WTC11 (cell line): ENCODE measurements around the gene MYBL2. TPM values are rescaled to one million over a fixed set of nuclear protein-coding genes. Genes with fewer than 3 reads are reported as not detected.

Experiments
- ATAC-seq: fragments of 200-7000 bp; cut with Tn5 transposase; 2 replicates; pipeline ENCODE4 v1.10.0; 2021; ENCODE audit warnings: mild to moderate bottlenecking, moderate library complexity
- CTCF ChIA-PET: fragments of 300-600 bp; sonication (Branson Sonifier 250); formaldehyde crosslinking; loops from one replicate; lab custom pipeline; 2021; ENCODE audit warnings: antibody characterized with exemption; lab: Charles Lee
- POLR2A ChIA-PET: fragments of 350-600 bp; sonication (Branson Sonifier 250); formaldehyde crosslinking; loops from one replicate; lab custom pipeline; 2021; ENCODE audit warnings: antibody characterized with exemption; lab: Charles Lee
- DNase-seq: peaks from one replicate; pipeline ENCODE4 v3.0.0; 2021; ENCODE audit warnings: low spot score
- H3K27ac Mint-ChIP-seq: 2 replicates; pipeline ENCODE4 v1.8.0; 2021; ENCODE audit warnings: mixed read lengths
- H3K27me3 Mint-ChIP-seq: 2 replicates; pipeline ENCODE4 v1.8.0; 2021; ENCODE audit warnings: low read depth, mild to moderate bottlenecking, moderate library complexity, mixed read lengths
- H3K36me3 Mint-ChIP-seq: 2 replicates; pipeline ENCODE4 v1.8.0; 2021; ENCODE audit warnings: mixed read lengths
- H3K4me1 Mint-ChIP-seq: 2 replicates; pipeline ENCODE4 v1.8.0; 2022; ENCODE audit warnings: mixed read lengths
- H3K4me3 Mint-ChIP-seq: 2 replicates; pipeline ENCODE4 v1.8.0; 2021; ENCODE audit warnings: mild to moderate bottlenecking, moderate library complexity, mixed read lengths
- H3K9me3 Mint-ChIP-seq: 2 replicates; pipeline ENCODE4 v1.8.0; 2021; ENCODE audit warnings: mixed read lengths
- ETV6 ChIP-seq: sonication (generic); formaldehyde crosslinking; IDR thresholded peaks from 2 replicates; pipeline ENCODE4 v1.8.1; 2022; ENCODE audit warnings: mild to moderate bottlenecking, missing genetic modification reagents
- FOXP1 ChIP-seq: sonication (generic); formaldehyde crosslinking; IDR thresholded peaks from 2 replicates; pipeline ENCODE4 v1.8.0; 2022; ENCODE audit warnings: missing genetic modification reagents, mild to moderate bottlenecking, moderate library complexity, borderline replicate concordance
- GRHL2 ChIP-seq: fragments of 250-450 bp; sonication (Bioruptor Pico); IDR thresholded peaks from 2 replicates; pipeline ENCODE4 v1.8.0; 2022; ENCODE audit warnings: mild to moderate bottlenecking, moderate library complexity; ENCODE audit not compliant: insufficient replicate concordance, severe bottlenecking
- MYBL2 ChIP-seq: sonication (generic); formaldehyde crosslinking; IDR thresholded peaks from 2 replicates; pipeline ENCODE4 v1.8.1; 2023; ENCODE audit warnings: mild to moderate bottlenecking, moderate library complexity, missing genetic modification reagents
- NFE2L1 ChIP-seq: sonication (generic); formaldehyde crosslinking; IDR thresholded peaks from 2 replicates; pipeline ENCODE4 v1.8.1; 2023; ENCODE audit warnings: missing genetic modification reagents
- ZBTB21 ChIP-seq: sonication (generic); formaldehyde crosslinking; IDR thresholded peaks from 2 replicates; pipeline ENCODE4 v1.8.1; 2023; ENCODE audit warnings: mild to moderate bottlenecking, missing genetic modification reagents, borderline replicate concordance
- ZNF121 ChIP-seq: sonication (generic); formaldehyde crosslinking; IDR thresholded peaks from 2 replicates; pipeline ENCODE4 v1.8.0; 2023; ENCODE audit warnings: missing genetic modification reagents
- ZNF232 ChIP-seq: sonication (generic); formaldehyde crosslinking; IDR thresholded peaks from 2 replicates; pipeline ENCODE4 v1.8.0; 2022; ENCODE audit warnings: mild to moderate bottlenecking, missing genetic modification reagents
- ZNF416 ChIP-seq: fragments of 250-450 bp; sonication (Bioruptor Pico); IDR thresholded peaks from 2 replicates; pipeline ENCODE4 v1.9.0; 2021; ENCODE audit warnings: mild to moderate bottlenecking, inconsistent platforms
- total RNA-seq: library from RNA; stranded (reverse); gene quantifications from 3 replicates; pipeline ENCODE4 v1.2.3, GENCODE V29; 2021
- TF ChIP-seq, protein P1 (sequence below): sonication (generic); formaldehyde crosslinking; IDR thresholded peaks from 2 replicates; pipeline ENCODE4 v1.8.0; 2022; ENCODE audit warnings: mild to moderate bottlenecking, missing genetic modification reagents
- TF ChIP-seq, protein P2 (sequence below): sonication (generic); formaldehyde crosslinking; IDR thresholded peaks from 2 replicates; pipeline ENCODE4 v1.8.0; 2023; ENCODE audit warnings: missing genetic modification reagents, mild to moderate bottlenecking, borderline replicate concordance
- TF ChIP-seq, protein P3 (sequence below): sonication (generic); formaldehyde crosslinking; IDR thresholded peaks from 2 replicates; pipeline ENCODE4 v1.8.1; 2023; ENCODE audit warnings: mild to moderate bottlenecking, missing genetic modification reagents, borderline replicate concordance
- TF ChIP-seq, protein P4 (sequence below): fragments of 250-450 bp; sonication (Bioruptor Pico); IDR thresholded peaks from 2 replicates; pipeline ENCODE4 v1.9.0; 2021; ENCODE audit warnings: mild to moderate bottlenecking, borderline replicate concordance
- TF ChIP-seq, protein P5 (sequence below): sonication (generic); formaldehyde crosslinking; IDR thresholded peaks from 2 replicates; pipeline ENCODE4 v1.8.1; 2023; ENCODE audit warnings: mild to moderate bottlenecking, missing genetic modification reagents, moderate library complexity
- TF ChIP-seq, protein P6 (sequence below): sonication (generic); formaldehyde crosslinking; IDR thresholded peaks from 2 replicates; pipeline ENCODE4 v1.8.0; 2022; ENCODE audit warnings: missing genetic modification reagents

Gene MYBL2
- total RNA-seq, 1 experiment from 2014 or later: 166 TPM

DNA sequence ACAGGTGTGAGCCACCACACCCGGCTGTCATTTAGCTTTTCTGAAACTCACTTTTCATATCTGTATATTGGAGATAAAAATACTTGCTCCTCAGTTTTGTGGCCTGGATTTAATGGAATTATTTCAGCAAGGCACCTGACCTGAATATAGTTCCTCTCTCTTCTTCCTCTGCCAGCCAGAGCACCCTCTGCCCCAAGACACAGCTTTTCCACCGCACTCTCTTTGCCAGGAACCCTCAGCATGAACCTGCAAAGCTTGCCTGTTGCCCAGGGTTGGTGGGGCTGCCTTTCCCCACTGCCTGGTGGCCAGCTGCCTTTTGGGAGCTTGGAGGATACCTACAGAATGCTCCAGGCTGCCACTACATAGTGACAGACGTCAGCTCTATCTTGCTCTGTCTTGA lies 56.8 kb downstream of the MYBL2 start:
- no peak for DNase-seq
- H3K4me1 Mint-ChIP-seq: peaks cover 14% of the 10 kb centered on the region
- H3K9me3 Mint-ChIP-seq: peaks cover 11% of the 10 kb centered on the region
- H3K27ac Mint-ChIP-seq: no peak overlapping the region
- ChIA-PET POLR2A (interaction anchor here (0.6 kb wide), 1 partner anchor 59 kb away, joined by 3 read pairs; no protein-coding TSS in a partner anchor), CTCF (interaction anchor here (0.9 to 1.1 kb wide), 2 partner anchors 32 to 186 kb away, joined by 3 to 4 read pairs; no protein-coding TSS in a partner anchor)
- TF ChIP-seq ZNF232 (CRISPR knock-in tag) (no peak), ZBTB21 (no peak), ZNF121 (CRISPR knock-in tag) (no peak), MYBL2 (no peak), GRHL2 (CRISPR knock-in tag) (no peak), FOXP1 (no peak), ZNF416 (CRISPR knock-in tag) (no peak)
- TF ChIP-seq, protein P1, sequence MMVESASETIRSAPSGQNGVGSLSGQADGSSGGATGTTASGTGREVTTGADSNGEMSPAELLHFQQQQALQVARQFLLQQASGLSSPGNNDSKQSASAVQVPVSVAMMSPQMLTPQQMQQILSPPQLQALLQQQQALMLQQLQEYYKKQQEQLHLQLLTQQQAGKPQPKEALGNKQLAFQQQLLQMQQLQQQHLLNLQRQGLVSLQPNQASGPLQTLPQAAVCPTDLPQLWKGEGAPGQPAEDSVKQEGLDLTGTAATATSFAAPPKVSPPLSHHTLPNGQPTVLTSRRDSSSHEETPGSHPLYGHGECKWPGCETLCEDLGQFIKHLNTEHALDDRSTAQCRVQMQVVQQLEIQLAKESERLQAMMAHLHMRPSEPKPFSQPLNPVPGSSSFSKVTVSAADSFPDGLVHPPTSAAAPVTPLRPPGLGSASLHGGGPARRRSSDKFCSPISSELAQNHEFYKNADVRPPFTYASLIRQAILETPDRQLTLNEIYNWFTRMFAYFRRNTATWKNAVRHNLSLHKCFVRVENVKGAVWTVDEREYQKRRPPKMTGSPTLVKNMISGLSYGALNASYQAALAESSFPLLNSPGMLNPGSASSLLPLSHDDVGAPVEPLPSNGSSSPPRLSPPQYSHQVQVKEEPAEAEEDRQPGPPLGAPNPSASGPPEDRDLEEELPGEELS: no peak
- H3K36me3 Mint-ChIP-seq: peaks cover 4% of the 10 kb centered on the region; the same call in 1 of the 2 replicates
- no peak for ATAC-seq
- no peak overlapping the region for H3K4me3 Mint-ChIP-seq
- H3K27me3 Mint-ChIP-seq: no peaks in the 10 kb centered on the region

DNA sequence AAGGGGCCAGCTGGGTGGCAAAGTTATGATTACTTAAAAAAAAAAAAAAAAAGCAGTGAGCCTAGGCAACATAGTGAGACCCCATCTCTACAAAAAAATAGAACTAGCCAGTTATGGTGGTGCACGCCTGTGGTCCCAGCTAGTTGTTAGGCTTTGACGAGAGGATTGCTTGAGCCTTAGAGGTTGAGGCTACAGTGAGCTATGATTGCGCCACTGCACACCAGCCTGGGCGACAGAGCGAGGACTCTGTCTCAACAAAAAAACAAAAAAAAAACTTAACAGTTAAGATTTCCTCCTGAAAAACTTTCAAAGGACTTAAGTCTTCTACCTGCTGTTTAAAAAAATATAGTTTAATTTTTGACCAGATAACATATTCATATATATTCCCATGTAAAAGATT lies 57.5 kb downstream of the MYBL2 start:
- ChIA-PET CTCF (interaction anchor here (1.1 kb wide), 1 partner anchor 32 kb away, joined by 3 read pairs; no protein-coding TSS in a partner anchor), POLR2A (no interaction called here)
- no peak for DNase-seq
- Mint-ChIP-seq H3K9me3 (peaks cover 8% of the 10 kb centered on the region), H3K36me3 (peaks cover under 1% of the 10 kb centered on the region; the same call in 1 of the 2 replicates), H3K27ac (no peak overlapping the region), H3K4me3 (no peak overlapping the region), H3K27me3 (no peaks in the 10 kb centered on the region), H3K4me1 (peaks cover 14% of the 10 kb centered on the region)
- ATAC-seq: no peak
- TF ChIP-seq, protein P2, sequence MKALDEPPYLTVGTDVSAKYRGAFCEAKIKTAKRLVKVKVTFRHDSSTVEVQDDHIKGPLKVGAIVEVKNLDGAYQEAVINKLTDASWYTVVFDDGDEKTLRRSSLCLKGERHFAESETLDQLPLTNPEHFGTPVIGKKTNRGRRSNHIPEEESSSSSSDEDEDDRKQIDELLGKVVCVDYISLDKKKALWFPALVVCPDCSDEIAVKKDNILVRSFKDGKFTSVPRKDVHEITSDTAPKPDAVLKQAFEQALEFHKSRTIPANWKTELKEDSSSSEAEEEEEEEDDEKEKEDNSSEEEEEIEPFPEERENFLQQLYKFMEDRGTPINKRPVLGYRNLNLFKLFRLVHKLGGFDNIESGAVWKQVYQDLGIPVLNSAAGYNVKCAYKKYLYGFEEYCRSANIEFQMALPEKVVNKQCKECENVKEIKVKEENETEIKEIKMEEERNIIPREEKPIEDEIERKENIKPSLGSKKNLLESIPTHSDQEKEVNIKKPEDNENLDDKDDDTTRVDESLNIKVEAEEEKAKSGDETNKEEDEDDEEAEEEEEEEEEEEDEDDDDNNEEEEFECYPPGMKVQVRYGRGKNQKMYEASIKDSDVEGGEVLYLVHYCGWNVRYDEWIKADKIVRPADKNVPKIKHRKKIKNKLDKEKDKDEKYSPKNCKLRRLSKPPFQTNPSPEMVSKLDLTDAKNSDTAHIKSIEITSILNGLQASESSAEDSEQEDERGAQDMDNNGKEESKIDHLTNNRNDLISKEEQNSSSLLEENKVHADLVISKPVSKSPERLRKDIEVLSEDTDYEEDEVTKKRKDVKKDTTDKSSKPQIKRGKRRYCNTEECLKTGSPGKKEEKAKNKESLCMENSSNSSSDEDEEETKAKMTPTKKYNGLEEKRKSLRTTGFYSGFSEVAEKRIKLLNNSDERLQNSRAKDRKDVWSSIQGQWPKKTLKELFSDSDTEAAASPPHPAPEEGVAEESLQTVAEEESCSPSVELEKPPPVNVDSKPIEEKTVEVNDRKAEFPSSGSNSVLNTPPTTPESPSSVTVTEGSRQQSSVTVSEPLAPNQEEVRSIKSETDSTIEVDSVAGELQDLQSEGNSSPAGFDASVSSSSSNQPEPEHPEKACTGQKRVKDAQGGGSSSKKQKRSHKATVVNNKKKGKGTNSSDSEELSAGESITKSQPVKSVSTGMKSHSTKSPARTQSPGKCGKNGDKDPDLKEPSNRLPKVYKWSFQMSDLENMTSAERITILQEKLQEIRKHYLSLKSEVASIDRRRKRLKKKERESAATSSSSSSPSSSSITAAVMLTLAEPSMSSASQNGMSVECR (CRISPR knock-in tag): no peak
- TF ChIP-seq, protein P3, sequence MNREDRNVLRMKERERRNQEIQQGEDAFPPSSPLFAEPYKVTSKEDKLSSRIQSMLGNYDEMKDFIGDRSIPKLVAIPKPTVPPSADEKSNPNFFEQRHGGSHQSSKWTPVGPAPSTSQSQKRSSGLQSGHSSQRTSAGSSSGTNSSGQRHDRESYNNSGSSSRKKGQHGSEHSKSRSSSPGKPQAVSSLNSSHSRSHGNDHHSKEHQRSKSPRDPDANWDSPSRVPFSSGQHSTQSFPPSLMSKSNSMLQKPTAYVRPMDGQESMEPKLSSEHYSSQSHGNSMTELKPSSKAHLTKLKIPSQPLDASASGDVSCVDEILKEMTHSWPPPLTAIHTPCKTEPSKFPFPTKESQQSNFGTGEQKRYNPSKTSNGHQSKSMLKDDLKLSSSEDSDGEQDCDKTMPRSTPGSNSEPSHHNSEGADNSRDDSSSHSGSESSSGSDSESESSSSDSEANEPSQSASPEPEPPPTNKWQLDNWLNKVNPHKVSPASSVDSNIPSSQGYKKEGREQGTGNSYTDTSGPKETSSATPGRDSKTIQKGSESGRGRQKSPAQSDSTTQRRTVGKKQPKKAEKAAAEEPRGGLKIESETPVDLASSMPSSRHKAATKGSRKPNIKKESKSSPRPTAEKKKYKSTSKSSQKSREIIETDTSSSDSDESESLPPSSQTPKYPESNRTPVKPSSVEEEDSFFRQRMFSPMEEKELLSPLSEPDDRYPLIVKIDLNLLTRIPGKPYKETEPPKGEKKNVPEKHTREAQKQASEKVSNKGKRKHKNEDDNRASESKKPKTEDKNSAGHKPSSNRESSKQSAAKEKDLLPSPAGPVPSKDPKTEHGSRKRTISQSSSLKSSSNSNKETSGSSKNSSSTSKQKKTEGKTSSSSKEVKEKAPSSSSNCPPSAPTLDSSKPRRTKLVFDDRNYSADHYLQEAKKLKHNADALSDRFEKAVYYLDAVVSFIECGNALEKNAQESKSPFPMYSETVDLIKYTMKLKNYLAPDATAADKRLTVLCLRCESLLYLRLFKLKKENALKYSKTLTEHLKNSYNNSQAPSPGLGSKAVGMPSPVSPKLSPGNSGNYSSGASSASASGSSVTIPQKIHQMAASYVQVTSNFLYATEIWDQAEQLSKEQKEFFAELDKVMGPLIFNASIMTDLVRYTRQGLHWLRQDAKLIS (CRISPR knock-in tag): no peak
- no peak for TF ChIP-seq ETV6 (CRISPR knock-in tag)
- TF ChIP-seq, protein P4, sequence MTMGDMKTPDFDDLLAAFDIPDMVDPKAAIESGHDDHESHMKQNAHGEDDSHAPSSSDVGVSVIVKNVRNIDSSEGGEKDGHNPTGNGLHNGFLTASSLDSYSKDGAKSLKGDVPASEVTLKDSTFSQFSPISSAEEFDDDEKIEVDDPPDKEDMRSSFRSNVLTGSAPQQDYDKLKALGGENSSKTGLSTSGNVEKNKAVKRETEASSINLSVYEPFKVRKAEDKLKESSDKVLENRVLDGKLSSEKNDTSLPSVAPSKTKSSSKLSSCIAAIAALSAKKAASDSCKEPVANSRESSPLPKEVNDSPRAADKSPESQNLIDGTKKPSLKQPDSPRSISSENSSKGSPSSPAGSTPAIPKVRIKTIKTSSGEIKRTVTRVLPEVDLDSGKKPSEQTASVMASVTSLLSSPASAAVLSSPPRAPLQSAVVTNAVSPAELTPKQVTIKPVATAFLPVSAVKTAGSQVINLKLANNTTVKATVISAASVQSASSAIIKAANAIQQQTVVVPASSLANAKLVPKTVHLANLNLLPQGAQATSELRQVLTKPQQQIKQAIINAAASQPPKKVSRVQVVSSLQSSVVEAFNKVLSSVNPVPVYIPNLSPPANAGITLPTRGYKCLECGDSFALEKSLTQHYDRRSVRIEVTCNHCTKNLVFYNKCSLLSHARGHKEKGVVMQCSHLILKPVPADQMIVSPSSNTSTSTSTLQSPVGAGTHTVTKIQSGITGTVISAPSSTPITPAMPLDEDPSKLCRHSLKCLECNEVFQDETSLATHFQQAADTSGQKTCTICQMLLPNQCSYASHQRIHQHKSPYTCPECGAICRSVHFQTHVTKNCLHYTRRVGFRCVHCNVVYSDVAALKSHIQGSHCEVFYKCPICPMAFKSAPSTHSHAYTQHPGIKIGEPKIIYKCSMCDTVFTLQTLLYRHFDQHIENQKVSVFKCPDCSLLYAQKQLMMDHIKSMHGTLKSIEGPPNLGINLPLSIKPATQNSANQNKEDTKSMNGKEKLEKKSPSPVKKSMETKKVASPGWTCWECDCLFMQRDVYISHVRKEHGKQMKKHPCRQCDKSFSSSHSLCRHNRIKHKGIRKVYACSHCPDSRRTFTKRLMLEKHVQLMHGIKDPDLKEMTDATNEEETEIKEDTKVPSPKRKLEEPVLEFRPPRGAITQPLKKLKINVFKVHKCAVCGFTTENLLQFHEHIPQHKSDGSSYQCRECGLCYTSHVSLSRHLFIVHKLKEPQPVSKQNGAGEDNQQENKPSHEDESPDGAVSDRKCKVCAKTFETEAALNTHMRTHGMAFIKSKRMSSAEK (CRISPR knock-in tag): no peak
- TF ChIP-seq, protein P5, sequence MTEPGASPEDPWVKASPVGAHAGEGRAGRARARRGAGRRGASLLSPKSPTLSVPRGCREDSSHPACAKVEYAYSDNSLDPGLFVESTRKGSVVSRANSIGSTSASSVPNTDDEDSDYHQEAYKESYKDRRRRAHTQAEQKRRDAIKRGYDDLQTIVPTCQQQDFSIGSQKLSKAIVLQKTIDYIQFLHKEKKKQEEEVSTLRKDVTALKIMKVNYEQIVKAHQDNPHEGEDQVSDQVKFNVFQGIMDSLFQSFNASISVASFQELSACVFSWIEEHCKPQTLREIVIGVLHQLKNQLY: no peak
- TF ChIP-seq NFE2L1: no peak
- TF ChIP-seq, protein P6, sequence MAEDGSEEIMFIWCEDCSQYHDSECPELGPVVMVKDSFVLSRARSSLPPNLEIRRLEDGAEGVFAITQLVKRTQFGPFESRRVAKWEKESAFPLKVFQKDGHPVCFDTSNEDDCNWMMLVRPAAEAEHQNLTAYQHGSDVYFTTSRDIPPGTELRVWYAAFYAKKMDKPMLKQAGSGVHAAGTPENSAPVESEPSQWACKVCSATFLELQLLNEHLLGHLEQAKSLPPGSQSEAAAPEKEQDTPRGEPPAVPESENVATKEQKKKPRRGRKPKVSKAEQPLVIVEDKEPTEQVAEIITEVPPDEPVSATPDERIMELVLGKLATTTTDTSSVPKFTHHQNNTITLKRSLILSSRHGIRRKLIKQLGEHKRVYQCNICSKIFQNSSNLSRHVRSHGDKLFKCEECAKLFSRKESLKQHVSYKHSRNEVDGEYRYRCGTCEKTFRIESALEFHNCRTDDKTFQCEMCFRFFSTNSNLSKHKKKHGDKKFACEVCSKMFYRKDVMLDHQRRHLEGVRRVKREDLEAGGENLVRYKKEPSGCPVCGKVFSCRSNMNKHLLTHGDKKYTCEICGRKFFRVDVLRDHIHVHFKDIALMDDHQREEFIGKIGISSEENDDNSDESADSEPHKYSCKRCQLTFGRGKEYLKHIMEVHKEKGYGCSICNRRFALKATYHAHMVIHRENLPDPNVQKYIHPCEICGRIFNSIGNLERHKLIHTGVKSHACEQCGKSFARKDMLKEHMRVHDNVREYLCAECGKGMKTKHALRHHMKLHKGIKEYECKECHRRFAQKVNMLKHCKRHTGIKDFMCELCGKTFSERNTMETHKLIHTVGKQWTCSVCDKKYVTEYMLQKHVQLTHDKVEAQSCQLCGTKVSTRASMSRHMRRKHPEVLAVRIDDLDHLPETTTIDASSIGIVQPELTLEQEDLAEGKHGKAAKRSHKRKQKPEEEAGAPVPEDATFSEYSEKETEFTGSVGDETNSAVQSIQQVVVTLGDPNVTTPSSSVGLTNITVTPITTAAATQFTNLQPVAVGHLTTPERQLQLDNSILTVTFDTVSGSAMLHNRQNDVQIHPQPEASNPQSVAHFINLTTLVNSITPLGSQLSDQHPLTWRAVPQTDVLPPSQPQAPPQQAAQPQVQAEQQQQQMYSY: no peak
- no peak for TF ChIP-seq MYBL2
